HG02610 (cell line): ENCODE measurements around the gene TSC2.
"Not testable (repeated sequence)": the region's sequence is repeated elsewhere in the genome, so short reads cannot be mapped to it uniquely, and the experiment has no call there.

Experiments used
- ATAC-seq: cut with Tn5 transposase; IDR thresholded peaks from one replicate; pipeline ENCODE4 v1.9.1; 2021; ENCODE audit warnings: mild to moderate bottlenecking, moderate library complexity; ENCODE audit not compliant: unreplicated experiment

The TSC2 gene

GRCh38 chr16:2096853-2097595 lies 49.2 kb downstream of the TSC2 start:
- ATAC-seq, result no peak

DNA sequence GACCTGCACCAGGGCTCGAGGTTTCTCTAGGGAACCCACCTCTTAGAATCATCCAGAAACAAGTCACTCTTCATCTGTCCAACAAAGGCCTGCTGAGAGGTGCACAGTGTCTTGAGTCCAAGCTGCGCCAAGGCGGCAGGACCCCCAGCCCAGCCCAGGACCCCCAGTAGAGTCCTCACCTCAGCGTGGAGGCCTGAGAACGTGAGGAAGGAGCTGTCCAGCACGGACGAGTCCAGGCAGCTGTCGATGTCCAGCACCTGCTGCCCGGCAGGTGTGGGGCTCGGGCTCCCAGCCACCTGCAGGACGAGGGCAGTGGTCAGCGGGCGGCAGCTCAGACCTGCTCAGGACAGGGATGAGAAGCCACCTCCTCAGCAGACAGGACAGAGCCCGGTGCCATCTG lies 49.9 kb downstream of the TSC2 start:
- ATAC-seq, result not testable (repeated sequence)

DNA sequence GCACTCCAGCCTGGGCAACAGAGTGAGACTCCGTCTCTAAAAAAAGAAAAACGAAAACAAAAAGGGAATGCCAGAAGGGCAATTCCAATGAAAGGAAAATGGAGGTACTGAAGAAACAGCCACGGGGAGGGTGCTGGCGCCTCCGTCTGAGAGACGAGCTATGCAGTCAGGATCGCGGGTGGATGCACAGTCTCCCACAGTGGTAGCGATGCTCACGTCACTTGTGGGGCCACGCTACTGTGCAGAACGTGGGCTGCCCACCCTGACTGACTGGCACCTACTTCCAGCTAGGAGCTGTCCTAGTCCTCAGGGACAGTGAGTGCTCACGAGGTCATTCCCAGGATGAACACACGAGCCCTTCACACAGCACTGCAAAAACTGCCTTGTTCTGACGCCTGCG lies 53.8 kb downstream of the TSC2 start:
- not testable (repeated sequence) for ATAC-seq

- no peak for ATAC-seq
These were observed 54.7 kb downstream of the TSC2 start for GRCh38 chr16:2102471-2102870.

DNA sequence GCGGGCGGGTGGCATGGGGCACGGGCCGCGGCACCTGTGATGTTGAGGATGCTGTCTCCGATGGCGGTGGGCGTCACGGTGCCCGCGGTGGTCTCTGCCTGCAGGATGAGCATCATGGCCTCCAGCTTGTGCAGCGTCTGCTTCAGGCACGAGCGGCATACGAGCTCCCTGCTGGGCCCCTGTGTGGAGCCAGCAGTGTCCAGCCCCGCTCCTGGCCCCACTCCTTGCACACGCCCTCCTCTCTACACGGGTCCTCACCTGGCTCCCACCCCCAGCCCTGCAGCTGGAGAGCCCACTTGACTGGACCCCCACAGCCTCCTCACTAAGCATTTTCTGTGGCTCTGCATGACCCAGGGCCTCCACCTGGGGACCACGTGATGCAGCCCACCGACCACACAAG lies 56.7 kb downstream of the TSC2 start:
- ATAC-seq, result not testable (repeated sequence)

DNA sequence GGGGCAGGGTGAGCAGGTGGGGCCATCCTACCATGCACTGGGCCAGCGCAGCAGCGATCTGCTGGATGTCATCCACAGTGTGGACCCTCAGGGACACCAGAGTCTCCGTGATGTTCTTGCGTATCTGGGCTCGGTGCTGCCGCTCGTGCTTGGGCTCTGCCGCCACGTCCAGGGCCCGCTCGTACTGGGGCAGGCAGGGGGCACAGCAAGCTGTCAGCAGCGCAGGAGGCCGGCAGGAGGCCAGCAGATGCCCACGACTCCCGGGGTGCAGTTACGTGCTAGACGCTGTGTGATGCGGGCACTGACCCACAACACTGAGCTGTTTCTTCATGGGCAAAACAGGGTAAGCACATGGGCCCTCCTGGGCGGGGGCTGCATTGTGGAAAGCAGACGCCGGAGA lies 57.5 kb downstream of the TSC2 start:
- not testable (repeated sequence) for ATAC-seq

GRCh38 chr16:2105769-2106168 lies 58.0 kb downstream of the TSC2 start:
- ATAC-seq, result not testable (repeated sequence)

DNA sequence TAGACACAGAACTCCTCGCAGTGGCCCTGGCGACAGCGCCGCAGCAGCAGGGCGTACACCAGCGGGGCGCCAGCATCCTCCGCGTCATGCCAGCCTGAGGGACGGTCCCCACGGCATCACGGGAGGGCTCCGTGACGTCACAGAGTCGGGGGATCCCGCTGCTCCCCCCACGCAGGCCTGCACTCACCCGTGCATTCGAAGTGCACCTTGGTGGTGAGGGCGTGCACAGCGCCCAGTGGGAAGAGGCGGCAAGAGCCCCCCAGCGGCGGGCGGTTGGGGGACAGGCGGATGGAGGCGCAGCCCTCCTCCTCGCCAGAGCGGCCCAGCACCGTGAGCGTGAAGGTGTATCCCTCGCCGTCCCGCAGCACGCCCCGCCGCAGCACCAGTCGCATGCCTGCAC lies 58.4 kb downstream of the TSC2 start:
- not testable (repeated sequence) for ATAC-seq

DNA sequence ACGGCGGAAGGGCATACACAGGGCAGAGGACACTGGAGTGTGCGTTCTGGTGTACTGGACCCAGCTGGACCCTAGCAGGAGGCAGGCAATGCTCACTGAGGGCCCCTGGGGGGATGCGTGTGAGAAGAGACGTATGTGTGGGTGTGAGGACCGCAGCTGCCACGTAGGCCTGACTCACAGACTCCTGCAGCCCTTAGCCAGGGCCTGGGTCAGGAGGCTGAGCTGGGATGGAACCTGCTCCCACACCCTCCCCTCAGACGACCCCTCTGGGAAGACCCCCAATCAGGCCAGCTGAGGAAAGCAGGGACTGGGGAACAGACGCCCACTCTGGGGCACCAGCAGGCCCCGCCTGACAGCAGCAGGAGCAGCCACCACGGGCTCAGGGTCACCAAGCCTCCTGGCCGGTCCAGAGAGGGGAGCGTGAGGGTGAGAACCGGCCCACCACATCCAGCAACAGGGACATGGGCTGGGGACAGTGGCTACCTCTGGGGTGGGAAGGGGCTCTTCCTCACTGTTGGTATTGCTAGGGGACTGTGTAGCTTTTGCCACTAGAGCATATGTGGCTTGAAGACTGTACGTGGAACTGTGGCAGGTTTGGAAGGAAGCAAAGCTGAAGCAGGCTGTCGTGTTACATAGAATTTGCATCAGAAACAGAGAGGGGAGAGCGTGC lies 59.5 kb downstream of the TSC2 start:
- not testable (repeated sequence) for ATAC-seq

GRCh38 chr16:2107791-2108125 lies 60.0 kb downstream of the TSC2 start:
- not testable (repeated sequence) for ATAC-seq

- ATAC-seq, result not testable (repeated sequence)
These were observed 60.9 kb downstream of the TSC2 start for GRCh38 chr16:2108446-2109270.

- not testable (repeated sequence) for ATAC-seq
These were observed 61.4 kb downstream of the TSC2 start for GRCh38 chr16:2109271-2109580.

DNA sequence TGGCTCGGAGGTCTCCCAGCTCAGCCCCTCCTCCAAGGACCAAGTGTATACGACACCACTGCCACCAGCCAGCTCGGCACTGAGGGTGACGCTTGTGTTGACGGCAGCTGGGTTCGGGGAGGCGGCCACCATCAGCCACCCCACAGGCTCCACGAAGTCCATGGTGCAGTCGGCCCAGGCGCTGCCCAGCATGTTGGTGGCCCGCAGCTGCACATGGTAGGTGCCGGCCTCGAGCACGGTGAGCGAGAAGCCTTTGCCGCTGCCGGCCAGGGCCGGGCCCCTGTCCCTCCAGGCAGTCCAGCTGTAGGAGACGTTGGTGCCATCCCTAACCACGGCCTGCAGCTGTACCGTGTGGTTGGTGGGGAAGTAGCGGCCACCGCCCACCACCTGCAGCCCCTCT lies 62.1 kb downstream of the TSC2 start:
- ATAC-seq, result not testable (repeated sequence)

DNA sequence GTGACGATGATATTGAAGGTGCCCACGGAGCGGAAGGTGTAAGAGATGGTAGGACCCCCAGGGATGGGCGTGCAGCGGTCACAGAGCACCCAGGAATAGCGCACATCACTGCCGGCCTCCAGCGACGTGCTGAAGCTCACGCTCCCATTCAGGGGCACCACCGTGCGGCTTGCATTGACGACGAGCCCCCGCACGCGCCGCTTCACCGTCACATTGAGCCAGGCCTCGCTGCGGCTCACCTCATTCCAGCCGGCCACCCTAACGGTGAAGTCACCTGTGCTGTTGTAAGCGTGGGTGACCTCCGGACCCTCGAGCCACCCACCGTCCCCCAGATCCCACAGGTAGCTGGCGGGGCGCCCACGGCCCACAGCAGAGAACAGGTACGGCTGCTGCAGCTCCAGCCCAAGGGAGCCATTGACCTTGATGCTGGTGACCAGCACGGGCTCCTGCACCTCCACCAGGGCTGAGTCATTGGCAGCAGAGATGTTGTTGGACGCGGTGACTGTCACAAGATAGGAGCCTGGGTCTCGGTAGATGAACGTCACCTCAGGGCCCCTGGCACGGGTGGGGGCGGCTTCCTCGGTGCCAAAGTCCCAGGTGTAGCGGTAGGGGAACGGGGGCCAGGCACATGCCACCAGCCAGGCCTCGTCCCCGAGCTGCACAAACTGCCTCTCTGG lies 62.7 kb downstream of the TSC2 start:
- not testable (repeated sequence) for ATAC-seq

GRCh38 chr16:2111009-2111353 lies 63.2 kb downstream of the TSC2 start:
- ATAC-seq, result not testable (repeated sequence)

DNA sequence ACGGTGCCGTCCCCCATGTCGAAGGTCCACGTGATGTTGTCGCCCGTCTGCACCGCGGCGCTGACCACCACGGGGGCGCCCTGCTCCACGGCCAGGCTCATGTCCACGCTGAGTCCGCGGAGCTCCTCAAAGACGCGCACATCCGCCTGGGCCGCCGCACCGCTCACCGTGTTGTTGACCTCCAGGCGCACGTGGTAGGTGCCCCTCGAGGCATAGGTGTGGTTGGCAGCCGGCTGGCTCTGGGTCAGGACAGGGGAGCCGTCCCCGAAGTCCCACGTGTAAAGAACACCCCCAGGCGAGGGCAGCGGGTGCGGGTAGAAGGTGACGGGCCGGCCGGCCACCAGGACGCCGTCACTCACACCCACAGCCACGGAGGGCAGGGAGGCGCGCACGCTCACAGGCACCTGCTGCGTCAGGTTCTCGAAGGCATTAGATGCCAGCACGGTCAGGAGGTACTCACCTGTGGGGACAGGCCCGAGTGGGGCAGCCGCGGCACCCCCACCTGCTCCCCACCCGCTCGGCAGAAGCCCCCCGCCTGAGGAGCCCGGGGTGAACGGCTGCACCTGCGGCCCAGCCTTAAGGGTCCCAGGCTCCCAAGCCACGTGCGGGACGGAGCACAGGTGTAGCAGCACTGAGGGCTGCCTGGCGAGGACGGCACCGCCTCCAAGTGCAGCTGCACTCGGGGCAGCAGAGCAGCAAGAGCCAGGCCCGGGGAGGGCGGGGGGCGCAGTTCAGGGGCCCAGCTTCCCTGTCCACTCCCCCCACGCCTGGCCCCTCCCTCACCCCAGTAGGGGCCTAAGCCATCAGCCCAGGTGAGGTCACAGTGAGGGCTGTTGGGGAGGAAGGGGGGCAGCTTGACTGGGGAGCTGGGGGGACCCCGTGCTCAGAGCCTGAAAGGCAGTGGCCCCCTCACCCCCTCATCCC lies 63.9 kb downstream of the TSC2 start:
- ATAC-seq, result not testable (repeated sequence)

GRCh38 chr16:2112539-2113106 lies 64.8 kb downstream of the TSC2 start:
- ATAC-seq, result not testable (repeated sequence)

DNA sequence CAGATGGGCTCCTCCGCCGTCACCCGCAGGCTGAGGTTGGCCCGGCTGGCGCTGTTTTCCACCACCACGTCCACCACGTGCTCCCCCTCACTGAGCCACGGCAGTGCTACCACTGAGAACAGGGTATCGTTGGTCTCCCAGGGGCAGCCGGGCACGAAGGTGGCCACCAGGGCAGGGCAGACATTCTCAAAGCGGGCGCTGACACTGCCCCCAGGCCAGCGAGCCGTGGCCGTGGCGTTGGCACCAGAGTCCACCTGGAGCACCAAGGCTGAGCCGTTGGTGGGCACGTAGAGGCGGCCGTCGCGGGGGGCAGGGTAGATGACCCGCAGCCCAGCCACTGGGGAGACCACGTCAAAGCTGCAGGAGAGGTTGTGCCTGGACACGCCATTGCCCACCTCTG lies 66.4 kb downstream of the TSC2 start:
- not testable (repeated sequence) for ATAC-seq

DNA sequence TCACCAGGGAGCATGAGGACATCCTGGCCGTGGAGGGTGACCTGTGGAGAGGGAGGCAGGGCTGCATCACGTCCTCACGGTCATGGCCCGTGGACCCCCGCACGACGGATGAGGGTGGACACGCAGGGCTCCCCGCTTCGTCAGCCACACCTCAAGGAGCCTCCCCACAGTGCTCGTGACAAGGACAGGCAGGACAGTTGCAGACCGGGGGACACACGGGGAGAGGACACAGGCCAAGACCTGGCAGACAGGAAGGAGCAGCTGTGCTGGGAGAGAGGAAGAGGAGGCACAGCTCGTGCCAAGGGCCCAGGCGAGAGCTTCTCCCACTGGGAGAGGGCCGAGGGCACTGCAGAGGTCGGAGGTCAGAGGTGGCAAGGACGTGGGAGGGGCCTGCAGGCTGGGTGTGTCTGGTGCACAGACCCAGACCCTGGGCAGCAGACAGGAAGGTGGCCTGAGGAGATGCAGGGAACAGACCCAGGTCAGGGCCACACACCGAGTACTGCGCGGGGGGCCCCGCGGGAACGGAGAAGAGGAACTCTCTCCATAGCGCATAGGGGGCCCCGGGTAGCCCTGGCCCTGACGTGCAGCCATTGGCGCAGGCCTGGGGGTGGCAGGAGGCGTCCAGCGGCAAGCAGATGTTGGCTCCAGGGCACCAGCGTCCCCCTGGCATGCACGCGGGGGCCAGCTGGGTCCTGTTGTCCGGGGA lies 67.3 kb downstream of the TSC2 start:
- not testable (repeated sequence) for ATAC-seq
